Dendritic cell treated with granulocyte-macrophage colony-stimulating factor and Interleukin-4, amounts not matched to agents 40 ng/mL and 50 ng/mL, for 4 days (primary cell): ENCODE measurements around the gene SEPTIN5.
A peak's percentile ranks its signal among the peaks of the same experiment; 100 is the strongest.

ENCODE experiments used
- H3K27ac Mint-ChIP-seq: one replicate; pipeline ENCODE4 v1.8.0; 2022; ENCODE audit warnings: mild to moderate bottlenecking, mixed read lengths
- H3K27me3 Mint-ChIP-seq: one replicate; pipeline ENCODE4 v1.8.0; 2022; ENCODE audit warnings: mild to moderate bottlenecking, mixed read lengths
- H3K36me3 Mint-ChIP-seq: one replicate; pipeline ENCODE4 v1.8.0; 2022; ENCODE audit warnings: low read depth, mixed read lengths
- H3K4me1 Mint-ChIP-seq: one replicate; pipeline ENCODE4 v1.8.0; 2022; ENCODE audit warnings: low read depth, mixed read lengths
- H3K4me3 Mint-ChIP-seq: one replicate; pipeline ENCODE4 v1.8.0; 2022; ENCODE audit warnings: mild to moderate bottlenecking, moderate library complexity, mixed read lengths
- H3K9me3 Mint-ChIP-seq: one replicate; pipeline ENCODE4 v1.8.0; 2022; ENCODE audit warnings: mixed read lengths
- intact Hi-C: fragments of 100-400 bp; cut with micrococcal nuclease; formaldehyde crosslinking; loops from one replicate; pipeline ENCODE4 v1.15.0; 2022

SEPTIN5 gene

GRCh38 chr22:19717181-19717580 is 2.9 kb downstream of the SEPTIN5 start:
- Mint-ChIP-seq H3K36me3 (no peaks in the 10 kb centered on the region), H3K27ac (no peak overlapping the region), H3K27me3 (peaks cover 81% of the 10 kb centered on the region), H3K9me3 (no peaks in the 10 kb centered on the region), H3K4me3 (no peak overlapping the region), H3K4me1 (peaks cover 13% of the 10 kb centered on the region)
- intact Hi-C loops: loop anchor here (5.0 to 10.0 kb wide), 2 partner anchors 35 to 572 kb away; partner anchors contain the start of gene ESS2

GRCh38 chr22:19717691-19718455 is 3.6 kb downstream of the SEPTIN5 start:
- peaks cover 85% of the 10 kb centered on the region for H3K27me3 Mint-ChIP-seq
- no peaks in the 10 kb centered on the region for H3K9me3 Mint-ChIP-seq
- no peak overlapping the region for H3K27ac Mint-ChIP-seq
- peaks cover 17% of the 10 kb centered on the region for H3K4me1 Mint-ChIP-seq
- H3K4me3 Mint-ChIP-seq: peak overlapping the region; percentile 68
- intact Hi-C loops: loop anchor here (5.0 to 10.0 kb wide), 2 partner anchors 36 to 573 kb away; partner anchors contain the start of gene ESS2
- no peaks in the 10 kb centered on the region for H3K36me3 Mint-ChIP-seq

GRCh38 chr22:19718456-19719049 is 4.2 kb downstream of the SEPTIN5 start:
- peak overlapping the region; percentile 68 for H3K4me3 Mint-ChIP-seq
- peaks cover 23% of the 10 kb centered on the region for H3K4me1 Mint-ChIP-seq
- intact Hi-C loops: loop anchor here (5.0 to 10.0 kb wide), 2 partner anchors 36 to 574 kb away; partner anchors contain the start of gene ESS2
- no peaks in the 10 kb centered on the region for H3K9me3 Mint-ChIP-seq
- no peaks in the 10 kb centered on the region for H3K36me3 Mint-ChIP-seq
- no peak overlapping the region for H3K27ac Mint-ChIP-seq
- H3K27me3 Mint-ChIP-seq: peaks cover 85% of the 10 kb centered on the region

- H3K4me3 Mint-ChIP-seq: peak overlapping the region; percentile 6
- no peak overlapping the region for H3K27ac Mint-ChIP-seq
Measured at GRCh38 chr22:19719050-19719482, 4.8 kb downstream of the SEPTIN5 start.

GRCh38 chr22:19719488-19720021 is 5.3 kb downstream of the SEPTIN5 start:
- no peaks in the 10 kb centered on the region for H3K36me3 Mint-ChIP-seq
- no peaks in the 10 kb centered on the region for H3K9me3 Mint-ChIP-seq
- H3K4me1 Mint-ChIP-seq: peaks cover 19% of the 10 kb centered on the region
- H3K27ac Mint-ChIP-seq: no peak overlapping the region
- intact Hi-C loops: loop anchor here (5.0 to 10.0 kb wide), 2 partner anchors 37 to 575 kb away; partner anchors contain the start of gene ESS2
- peak overlapping the region; percentile 6 for H3K4me3 Mint-ChIP-seq
- H3K27me3 Mint-ChIP-seq: peaks cover 85% of the 10 kb centered on the region

More at GRCh38 chr22:19719050-19719482, 4.8 kb downstream of the SEPTIN5 start:
- intact Hi-C loops: loop anchor here (5.0 to 10.0 kb wide), 2 partner anchors 37 to 574 kb away; partner anchors contain the start of gene ESS2
- Mint-ChIP-seq H3K36me3 (no peaks in the 10 kb centered on the region), H3K27me3 (peaks cover 82% of the 10 kb centered on the region), H3K4me1 (peaks cover 20% of the 10 kb centered on the region), H3K9me3 (no peaks in the 10 kb centered on the region)

GRCh38 chr22:19720150-19720827 is 6.0 kb downstream of the SEPTIN5 start:
- no peak overlapping the region for H3K4me3 Mint-ChIP-seq
- intact Hi-C loops: no loop called here
- peaks cover 19% of the 10 kb centered on the region for H3K4me1 Mint-ChIP-seq
- no peaks in the 10 kb centered on the region for H3K9me3 Mint-ChIP-seq
- H3K27me3 Mint-ChIP-seq: peaks cover 85% of the 10 kb centered on the region
- H3K27ac Mint-ChIP-seq: no peak overlapping the region
- no peaks in the 10 kb centered on the region for H3K36me3 Mint-ChIP-seq

- Mint-ChIP-seq H3K27me3 (peaks cover 84% of the 10 kb centered on the region), H3K9me3 (no peaks in the 10 kb centered on the region), H3K27ac (no peak overlapping the region), H3K4me1 (peaks cover 19% of the 10 kb centered on the region), H3K36me3 (no peaks in the 10 kb centered on the region), H3K4me3 (no peak overlapping the region)
- intact Hi-C loops: no loop called here
Measured at GRCh38 chr22:19720999-19721329, 6.7 kb downstream of the SEPTIN5 start.

- H3K27me3 Mint-ChIP-seq: peaks cover 83% of the 10 kb centered on the region
- no peak overlapping the region for H3K4me3 Mint-ChIP-seq
- intact Hi-C loops: no loop called here
- no peaks in the 10 kb centered on the region for H3K9me3 Mint-ChIP-seq
- H3K27ac Mint-ChIP-seq: no peak overlapping the region
- peaks cover 19% of the 10 kb centered on the region for H3K4me1 Mint-ChIP-seq
- no peaks in the 10 kb centered on the region for H3K36me3 Mint-ChIP-seq
Measured at GRCh38 chr22:19721330-19722177, 7.3 kb downstream of the SEPTIN5 start.

GRCh38 chr22:19722178-19722981 is 8.1 kb downstream of the SEPTIN5 start:
- H3K9me3 Mint-ChIP-seq: no peaks in the 10 kb centered on the region
- H3K27ac Mint-ChIP-seq: no peak overlapping the region
- peaks cover 85% of the 10 kb centered on the region for H3K27me3 Mint-ChIP-seq
- intact Hi-C loops: no loop called here
- no peaks in the 10 kb centered on the region for H3K36me3 Mint-ChIP-seq
- H3K4me3 Mint-ChIP-seq: no peak overlapping the region
- H3K4me1 Mint-ChIP-seq: peaks cover 18% of the 10 kb centered on the region

GRCh38 chr22:19722982-19723231 is 8.6 kb downstream of the SEPTIN5 start:
- H3K27ac Mint-ChIP-seq: no peak overlapping the region
- no peak overlapping the region for H3K4me3 Mint-ChIP-seq
- no peaks in the 10 kb centered on the region for H3K36me3 Mint-ChIP-seq
- H3K4me1 Mint-ChIP-seq: peaks cover 13% of the 10 kb centered on the region
- intact Hi-C loops: no loop called here
- peaks cover 85% of the 10 kb centered on the region for H3K27me3 Mint-ChIP-seq
- no peaks in the 10 kb centered on the region for H3K9me3 Mint-ChIP-seq

GRCh38 chr22:19723232-19723982 is 9.1 kb downstream of the SEPTIN5 start, which contains the start of gene GP1BB:
Gene GP1BB, plus strand, starts transcription at chr22:19723539. Its CDS starts 31 bp downstream, at chr22:19723570.
- intact Hi-C loops: no loop called here
- H3K27me3 Mint-ChIP-seq: peaks cover 87% of the 10 kb centered on the region
- no peak within 1 kb of the TSS for H3K27ac Mint-ChIP-seq
- no peaks in the 10 kb centered on the region for H3K9me3 Mint-ChIP-seq
- H3K36me3 Mint-ChIP-seq: no peaks in the 10 kb centered on the region
- H3K4me3 Mint-ChIP-seq: peak within 1 kb of the TSS; percentile 68
- H3K4me1 Mint-ChIP-seq: peaks cover 13% of the 10 kb centered on the region
